Left renal pelvis (tissue), 4 donors: Measurements from ENCODE around the gene METTL25. TPM values are rescaled to one million over a fixed set of nuclear protein-coding genes. Genes with fewer than 3 reads are reported as not detected.

ENCODE experiments used
- DNase-seq, 4 donors: peaks; one replicate each; pipeline ENCODE4 v3.0.0-alpha.2; 2013; ENCODE audit warnings: low read depth in 4 of 4, low spot score in 3 of 4
- polyA plus RNA-seq, 4 donors: library from polyadenylated mRNA; unstranded; fragments of 120-200 nt; gene quantifications; one replicate each; pipeline ENCODE4 v1.2.1, GENCODE V29; 2013; ENCODE audit not compliant: insufficient read length in 4 of 4

The METTL25 gene
- polyA plus RNA-seq, 4 donors, result 11.5 to 18.7 (median 15.9) TPM

DNA sequence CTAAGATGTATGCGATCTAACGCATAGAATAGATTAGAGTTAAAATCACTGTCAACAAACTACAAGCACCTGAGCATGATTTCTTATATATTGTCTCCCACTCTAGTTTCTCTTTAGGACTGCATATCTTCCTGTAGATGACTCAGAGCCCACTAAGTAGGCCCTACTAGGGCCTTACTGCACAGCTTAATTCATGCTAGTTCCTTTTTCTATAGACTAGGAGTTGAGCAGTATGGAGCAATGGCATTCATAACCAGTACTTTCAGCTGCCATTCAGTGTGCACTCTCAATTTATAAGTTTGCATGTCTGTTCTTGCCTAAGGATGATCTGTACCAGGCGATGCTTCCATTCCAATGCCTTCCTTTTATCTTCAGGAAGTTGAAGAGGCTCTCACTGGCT is 103.5 kb downstream of the METTL25 start:
- DNase-seq, result no peak

DNA sequence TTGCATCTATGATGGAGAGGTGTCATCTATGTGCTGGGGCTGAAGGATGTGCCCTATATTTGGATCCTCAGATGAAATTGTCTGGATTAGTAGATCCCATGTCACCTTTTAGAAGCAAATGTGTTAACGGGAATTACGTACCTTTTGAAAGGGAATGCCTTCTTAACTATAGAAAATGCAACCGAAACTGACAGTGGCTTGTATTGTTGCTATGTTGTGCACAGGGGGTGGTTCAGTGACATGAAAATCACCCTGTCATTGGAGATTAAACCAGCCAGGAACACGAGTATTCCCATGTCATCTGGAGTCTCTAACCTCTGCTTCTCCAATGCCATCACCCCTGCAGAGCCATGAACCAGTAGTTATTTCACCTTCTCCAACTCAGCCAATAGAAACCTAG is 110.2 kb downstream of the METTL25 start:
- DNase-seq, result no peak

DNA sequence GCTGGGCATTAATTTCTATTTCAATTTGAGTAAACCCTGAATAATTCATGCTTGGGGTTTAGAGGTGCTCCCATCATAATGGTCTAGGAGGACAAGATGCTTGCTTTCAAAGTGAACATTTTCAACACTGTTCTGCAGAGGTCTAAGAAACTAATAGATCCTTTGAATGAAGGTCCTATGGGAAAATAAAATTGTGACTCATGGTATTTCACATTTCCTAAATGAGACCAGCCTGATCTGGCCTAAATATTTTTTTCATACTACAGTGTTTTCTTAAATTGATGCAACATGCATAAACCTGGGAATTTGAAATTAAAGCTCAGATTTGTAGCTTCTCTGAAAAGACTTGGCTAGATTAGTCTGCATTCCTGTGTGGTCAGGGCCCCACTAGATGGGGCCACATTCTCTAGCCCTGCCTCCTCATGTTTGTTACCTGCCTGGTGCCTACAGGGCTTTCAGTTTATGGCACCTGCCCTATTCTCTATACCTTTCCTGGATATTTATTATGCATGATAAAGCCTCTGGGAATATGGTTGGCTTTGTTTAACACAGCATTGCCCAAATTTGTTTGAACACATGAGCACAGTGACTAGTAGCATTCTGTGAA is 112.7 kb downstream of the METTL25 start:
- no peak for DNase-seq

DNA sequence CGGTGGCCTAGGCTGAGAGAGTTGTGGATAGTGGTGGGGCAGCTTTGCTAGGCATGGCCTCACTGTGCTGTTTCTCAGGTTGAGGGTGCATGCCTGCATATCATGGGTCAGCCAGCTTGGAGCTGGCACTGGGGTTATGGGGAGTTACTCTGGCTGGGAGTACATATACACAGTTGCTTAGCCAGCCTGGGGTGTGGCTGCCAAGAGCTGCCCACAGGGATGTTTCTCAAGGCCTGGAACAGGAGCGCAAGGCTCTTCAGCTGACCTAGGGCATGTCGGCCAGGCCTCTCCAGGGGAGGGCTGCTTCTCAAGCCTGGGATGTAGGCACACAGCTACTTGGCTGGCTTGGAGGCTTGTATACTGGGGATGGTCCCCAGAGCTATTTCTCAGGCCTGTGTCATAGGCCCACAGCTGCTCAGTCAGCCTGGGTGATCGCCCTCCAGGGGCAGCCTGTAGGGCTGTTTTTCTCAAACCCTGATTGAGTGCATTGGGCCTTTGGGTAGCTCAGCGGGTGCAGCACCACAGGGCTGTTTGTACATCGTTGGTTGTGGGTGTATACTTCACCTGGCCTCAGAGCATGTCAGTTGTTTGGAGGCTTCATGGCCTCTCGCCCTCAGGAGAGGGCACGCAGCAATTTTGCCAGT is 114.9 kb downstream of the METTL25 start:
- no peak for DNase-seq

DNA sequence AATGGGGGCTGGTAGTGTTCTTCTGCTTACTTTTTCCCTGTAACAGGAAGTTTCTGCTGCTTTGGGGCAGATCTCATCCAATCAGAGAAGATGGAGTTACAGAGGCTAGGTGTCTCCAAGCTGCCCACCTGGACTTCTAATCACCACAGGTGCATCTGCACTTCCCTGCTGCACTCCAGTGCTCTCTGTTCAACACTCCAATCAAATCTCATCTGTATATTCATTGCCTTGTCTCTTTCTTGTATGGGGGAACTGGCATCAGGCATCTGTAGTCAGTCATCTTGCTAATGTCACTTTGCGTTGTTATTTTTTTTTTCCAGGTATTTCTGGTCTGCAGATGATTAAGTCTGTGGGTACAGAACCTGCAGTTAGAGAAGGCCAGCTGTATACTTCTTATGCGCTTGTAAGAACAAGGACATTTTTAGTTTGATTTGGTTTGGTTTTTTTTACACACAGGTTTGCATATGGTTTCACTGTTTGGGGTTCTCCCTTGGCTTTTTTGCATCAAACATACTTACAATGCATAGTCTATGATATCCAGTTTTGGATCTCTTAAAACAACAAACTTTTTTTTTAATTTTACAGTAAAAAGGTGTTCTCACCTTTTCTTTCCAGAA is 116.0 kb downstream of the METTL25 start:
- DNase-seq, result no peak

DNA sequence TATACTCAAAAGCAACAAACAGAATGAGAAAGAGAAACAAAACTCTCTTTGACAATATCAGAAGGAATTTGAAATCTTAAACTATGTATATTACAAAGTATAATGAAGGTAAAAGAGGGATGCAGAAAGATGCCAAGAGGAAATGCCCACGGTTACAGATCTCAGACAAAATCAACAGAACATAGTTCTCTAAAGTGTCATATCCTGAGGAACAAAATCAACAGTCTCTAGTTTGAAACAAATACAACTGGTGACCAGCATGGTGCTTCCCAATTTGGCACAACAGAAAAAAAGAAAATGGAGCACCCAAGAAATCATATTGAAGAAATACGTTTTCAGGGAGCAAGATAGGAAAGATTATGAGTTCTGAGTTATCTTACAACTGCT is 116.5 kb downstream of the METTL25 start:
- DNase-seq, result no peak

DNA sequence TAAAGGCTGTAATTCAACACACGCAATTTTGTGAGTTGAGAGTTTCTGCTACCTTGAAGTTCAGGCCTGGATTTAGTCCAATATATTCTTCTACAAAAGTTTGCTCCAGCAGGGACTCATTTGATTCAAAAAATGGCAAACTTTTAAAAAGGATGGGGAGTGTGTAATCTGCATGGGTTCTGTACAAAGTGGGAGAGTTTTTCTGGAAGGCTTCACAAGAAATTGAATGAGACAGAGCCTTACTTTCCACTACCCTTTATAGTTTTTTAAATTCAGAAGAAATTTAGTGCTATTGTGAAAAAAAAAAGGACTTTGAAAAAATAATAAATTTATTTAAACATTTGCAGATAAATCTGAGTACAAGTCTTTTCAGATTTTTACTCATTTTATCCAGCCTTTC is 116.9 kb downstream of the METTL25 start:
- DNase-seq, result no peak

DNA sequence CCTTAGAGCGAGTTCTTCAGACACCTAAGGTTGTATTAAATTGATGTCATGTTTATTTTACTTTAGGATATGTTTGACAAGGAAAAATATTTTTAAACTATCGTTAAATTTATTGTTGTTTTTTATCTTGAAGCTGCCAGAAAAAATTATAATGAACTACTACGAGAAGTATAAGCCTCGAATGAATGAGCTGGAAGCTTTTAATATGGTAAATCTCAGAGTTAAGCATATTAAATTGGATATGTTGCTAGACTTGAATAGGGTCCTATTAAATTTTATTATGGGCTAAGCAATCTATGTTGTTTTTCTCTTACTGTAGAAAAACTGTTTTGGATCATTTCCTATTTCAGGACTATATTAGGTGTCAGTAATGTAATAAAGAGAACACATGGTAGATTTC is 118.2 kb downstream of the METTL25 start:
- no peak for DNase-seq

DNA sequence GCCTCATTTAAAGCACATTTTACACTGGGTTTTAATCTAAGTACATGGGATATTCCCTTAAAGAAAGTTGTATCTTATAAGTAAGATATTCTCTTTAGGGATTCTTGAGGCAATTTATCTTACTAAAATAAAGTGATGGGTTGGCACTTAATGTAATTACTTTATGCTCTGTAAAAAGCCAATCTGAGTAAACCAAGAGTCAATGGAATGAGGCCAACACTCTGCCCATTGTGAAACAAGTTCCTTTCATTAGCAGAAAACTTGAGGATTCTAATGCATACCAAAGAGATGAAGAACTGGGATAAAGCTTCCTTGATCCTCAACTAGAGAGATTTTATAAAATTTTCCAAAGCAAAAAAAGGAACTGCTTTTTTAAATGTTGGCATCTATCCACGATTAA is 121.2 kb downstream of the METTL25 start:
- no peak for DNase-seq

DNA sequence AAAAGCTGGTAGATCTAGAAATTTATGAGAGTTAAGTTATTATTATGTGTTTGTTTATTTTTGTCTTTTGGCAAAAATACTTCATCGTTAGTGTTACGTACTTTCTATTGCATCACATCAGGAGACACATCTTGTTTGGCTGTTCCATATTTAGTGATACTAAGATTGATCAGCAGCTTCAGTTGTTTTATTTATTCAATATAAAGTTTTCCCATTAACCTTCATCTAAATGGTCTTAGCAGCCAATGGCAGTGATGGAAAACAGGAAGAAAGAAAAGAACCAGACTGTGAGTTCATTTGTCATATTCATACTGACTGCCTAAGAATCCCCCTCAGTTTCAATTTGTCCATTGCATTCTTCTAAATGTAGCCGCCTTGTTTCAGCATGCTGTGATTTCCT is 122.3 kb downstream of the METTL25 start:
- DNase-seq, result no peak

DNA sequence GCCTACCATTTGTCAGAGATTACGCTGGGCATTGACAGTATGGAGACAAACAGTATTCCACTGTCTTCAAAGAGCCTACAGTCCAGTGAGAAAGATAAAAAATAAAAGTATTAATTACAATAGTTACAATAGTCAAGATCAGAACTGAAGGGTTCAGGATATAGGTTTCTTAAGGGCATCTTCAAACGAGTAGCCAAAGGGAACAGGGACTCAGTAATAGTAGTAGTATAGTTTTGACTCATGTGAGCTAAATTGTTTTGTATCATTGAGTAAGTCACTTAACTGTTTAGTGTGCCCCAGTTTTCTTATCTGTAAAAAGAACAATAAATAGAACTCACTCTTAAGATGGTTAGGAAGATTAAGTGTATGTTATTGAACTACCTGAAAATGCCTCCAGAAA is 123.6 kb downstream of the METTL25 start:
- DNase-seq, result no peak

DNA sequence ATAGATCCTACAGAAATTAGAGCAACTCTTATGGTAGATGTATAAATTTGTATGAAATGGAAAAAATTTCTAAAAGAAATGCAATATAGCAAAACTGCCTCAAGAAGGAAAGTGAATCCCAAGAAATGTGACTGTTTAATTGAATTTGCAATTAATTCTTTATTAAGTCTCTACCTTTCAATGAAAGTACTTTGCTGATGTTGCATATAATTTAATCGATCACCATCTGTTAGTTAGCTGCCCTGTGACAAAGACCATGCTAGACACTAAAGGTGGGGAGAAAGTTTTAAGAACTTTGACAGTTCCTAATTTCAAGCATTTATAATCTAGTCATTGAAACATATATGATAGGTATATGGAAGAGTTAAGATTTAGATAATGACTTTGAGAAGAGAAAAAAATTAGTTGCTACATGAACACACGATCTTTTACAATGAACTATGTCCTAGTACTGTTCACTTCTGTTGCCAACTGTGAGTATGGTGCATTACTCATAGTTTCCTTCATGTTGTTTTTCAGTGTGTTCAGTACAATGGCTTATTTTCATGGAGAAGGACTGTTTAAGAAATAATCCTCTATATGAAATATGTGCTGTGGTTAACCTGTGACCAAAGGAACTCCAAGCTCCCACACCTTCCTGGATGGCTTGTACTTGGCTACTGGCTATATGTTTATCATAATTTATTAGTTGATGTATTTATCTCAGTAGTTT is 128.4 kb downstream of the METTL25 start:
- no peak for DNase-seq

DNA sequence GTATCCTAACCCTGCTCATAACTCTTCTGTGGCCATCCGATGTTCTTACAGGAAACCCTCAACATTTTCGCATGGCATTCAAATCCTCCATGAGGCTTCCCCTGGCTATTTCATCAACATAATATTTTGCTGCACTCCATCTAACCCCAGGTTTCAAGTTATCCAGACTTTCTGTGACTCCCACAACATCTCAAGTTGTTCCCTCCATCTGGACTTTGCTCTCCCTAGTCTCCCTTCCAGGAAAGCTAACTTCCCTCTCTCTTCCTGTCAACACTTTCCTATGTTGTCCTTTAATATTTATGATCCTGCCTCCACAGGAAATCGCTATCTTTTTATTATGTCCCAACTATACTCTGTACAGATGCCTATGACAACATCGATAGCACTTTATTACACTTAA is 146.1 kb downstream of the METTL25 start:
- no peak for DNase-seq

DNA sequence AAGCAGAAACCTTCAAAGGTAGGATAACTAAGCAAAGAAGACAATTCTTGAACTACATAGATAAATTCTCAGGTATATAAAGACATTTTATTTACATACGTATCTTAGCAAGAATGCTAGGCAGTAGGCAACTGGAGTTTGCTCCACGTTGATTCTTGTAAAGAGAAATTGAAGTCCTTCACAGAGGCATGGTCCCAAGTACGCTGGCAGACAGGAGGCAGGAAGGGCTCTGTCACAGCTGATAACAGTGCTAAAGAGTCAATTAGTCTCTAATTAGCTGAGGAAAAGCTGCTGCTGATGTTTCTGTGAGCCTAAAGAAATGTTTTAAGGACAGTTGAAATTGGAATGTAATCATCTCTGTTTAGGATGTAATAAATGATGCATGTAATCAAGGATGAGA is 146.8 kb downstream of the METTL25 start:
- no peak for DNase-seq

DNA sequence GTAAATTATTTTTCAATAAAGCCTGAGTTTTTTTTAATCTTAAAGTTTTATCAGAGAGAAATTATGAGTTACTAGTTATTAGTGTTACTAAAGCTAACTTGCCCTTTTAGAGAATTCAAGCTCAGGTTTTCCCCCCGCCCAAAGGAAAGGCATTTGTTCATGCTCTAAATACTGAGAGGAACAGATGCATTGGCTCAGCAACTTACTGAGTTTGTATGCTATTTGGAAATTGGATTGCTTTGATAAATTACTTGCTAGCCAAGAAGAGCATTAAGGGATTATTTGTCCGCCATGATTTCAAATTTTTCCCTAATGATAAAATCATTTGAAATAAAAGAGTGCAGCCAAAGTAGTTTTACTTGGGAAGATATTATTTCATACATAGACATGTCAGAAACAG is 149.4 kb downstream of the METTL25 start:
- no peak for DNase-seq

DNA sequence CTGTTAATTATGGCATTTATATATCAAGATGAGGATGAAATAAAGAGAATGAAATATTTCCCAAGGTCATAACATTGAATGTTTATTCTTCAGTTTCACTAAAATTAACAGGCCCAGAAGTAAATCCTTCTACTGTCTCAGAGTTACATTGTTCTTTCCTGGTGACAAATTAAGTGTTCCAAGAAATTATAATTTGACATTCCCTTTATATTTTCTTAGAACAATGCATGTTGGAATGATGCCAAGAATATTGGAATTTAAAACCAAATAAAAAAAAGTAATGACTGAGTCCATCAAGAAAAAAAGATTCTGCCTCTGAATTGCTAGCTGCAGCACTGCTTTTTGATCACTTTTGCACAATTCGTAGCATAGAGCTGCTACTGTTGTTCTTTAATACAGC is 152.1 kb downstream of the METTL25 start:
- DNase-seq, result no peak

DNA sequence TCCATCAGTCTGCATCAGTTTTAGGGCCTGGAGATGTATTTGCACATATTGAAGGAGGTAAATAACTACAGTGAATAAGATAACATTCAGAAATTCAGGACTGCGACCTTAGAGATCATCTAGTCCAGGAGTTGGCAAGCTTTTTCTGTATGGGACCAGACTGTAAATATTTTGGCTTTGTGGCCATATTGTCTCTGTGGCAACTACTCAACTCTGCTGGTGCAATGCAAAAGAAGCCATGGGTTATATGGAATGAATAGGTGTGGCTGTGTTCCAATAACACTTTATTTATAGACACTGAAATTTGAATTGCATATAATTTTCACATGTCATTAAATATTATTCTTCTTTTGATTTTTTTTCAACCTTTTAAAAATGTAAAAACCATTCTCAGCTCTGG is 156.6 kb downstream of the METTL25 start:
- no peak for DNase-seq

DNA sequence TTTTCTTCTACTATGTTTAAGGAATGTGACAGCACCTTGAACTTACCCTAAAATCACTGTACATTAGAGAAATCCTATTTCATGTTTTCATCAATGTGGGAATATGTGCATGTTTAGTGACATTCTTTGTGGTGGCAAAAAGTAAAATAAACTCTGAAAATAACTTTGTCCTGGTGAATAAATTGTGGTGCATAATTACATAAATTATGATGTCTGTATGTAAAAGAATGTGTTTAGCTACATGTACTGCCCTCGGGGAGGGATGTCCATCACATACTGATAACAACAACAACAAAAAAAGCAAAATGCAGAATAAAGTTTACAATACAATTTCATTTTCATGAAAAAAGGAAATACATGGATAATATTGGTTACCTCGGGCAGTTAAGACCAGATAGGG is 157.3 kb downstream of the METTL25 start:
- DNase-seq, result no peak

DNA sequence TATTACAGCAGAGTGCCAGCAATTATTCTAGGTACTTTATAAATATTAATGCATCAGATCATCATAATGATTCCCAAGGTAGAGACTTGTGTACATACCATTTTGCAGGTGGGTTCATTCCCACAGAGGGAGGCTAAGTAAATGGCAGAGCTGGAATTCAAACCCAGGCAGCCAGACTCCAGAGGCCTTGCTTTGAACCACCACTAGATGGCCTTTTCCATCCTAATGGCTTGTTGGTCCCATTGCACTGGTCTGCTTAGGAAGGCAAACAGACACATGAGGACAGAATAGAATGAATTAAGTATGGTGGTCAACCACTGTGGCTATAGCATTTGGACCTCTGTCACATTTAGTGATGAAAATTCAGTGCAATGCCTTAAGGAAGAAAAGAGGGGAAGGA is 158.7 kb downstream of the METTL25 start:
- no peak for DNase-seq

DNA sequence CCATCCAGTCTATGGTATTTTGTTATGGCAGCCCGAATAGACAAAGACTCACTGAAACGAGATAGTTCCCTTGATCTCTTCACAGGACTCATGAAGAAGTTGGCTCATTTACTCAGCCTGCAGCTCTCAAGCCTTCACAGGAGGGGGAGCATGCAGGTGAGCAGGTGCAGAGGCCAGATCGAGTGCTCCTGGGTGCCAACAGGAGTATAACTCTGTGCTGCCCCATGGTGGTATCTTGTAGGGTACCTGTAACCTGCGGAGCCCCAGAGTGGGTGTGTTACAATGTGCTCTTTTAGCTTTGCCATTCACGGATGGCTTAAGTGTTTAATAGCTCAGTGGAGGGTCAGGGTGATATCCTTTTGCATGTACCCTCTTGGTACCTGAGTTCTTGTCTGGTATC is 159.5 kb downstream of the METTL25 start:
- no peak for DNase-seq

DNA sequence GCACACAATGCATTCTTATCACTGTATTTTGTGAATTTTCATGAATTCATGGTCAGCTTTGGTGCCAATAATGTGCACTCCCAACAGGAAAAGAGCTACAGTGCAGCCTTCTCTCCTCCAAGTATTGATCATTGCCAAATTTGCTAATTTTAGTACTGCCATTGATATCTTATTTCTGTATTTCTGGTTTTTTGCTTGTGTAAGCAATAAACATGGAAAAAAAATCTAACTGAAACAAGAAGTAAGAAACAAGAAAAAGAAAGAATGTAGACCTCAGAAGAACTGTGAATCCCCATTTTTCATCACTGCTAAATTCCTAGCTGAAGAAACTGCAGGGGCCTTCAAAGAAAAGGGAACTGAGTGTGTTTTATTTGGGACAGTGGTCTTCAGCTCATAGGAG is 161.2 kb downstream of the METTL25 start:
- no peak for DNase-seq

DNA sequence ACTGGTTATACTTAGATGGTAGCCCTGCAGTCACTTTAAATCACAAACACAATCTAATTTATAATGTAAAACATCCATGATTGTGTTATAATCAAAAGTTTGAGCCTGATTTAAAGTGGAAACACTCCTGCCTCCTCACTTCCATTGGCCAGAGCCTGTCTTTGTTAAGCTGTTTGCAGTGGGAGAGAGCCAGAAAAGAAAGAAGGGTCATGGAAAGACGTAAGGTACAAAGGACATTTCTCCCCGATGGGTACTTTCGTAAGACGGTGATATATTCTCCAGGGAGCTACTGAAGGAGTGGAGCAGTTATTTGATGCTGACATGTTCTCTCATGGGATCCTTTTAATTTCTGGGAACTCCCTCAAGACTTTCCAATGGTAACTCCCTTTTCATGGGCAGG is 164.0 kb downstream of the METTL25 start:
- no peak for DNase-seq
